H1 (cell line): Measurements from ENCODE around the gene PPP1CB.

ENCODE experiments used
- CHD7 ChIP-seq: fragments of 300-600 bp; sonication (generic); IDR thresholded peaks from 2 replicates; pipeline ENCODE4 v1.7.1; 2012; ENCODE audit warnings: low read length, moderate library complexity, mild to moderate bottlenecking, inconsistent platforms; ENCODE audit not compliant: insufficient replicate concordance
- CTCF ChIP-seq, 3 experiments: IDR thresholded peaks; 1 replicate in 2 of 3; 2 replicates in 1 of 3; pipeline versions ENCODE4 v1.5.1 to v1.6.1; 2011; ENCODE audit warnings: low read length in 3 of 3, mild to moderate bottlenecking in 3 of 3, inconsistent platforms in 2 of 3, low read depth in 1 of 3, moderate library complexity in 1 of 3; ENCODE audit not compliant: insufficient read depth in 1 of 3; ENCODE audit errors: control extremely low read depth in 1 of 3
- JUN ChIP-seq: IDR thresholded peaks from 2 replicates; pipeline ENCODE4 v1.6.1; 2011; ENCODE audit warnings: low read depth, mild to moderate bottlenecking, improper control_type of control experiment, low read length
- JUND ChIP-seq: IDR thresholded peaks from 2 replicates; pipeline ENCODE4 v1.6.1; 2011; ENCODE audit warnings: mild to moderate bottlenecking, improper control_type of control experiment, low read length
- POLR2AphosphoS5 ChIP-seq: IDR thresholded peaks from 2 replicates; pipeline ENCODE4 v1.6.1; 2011; ENCODE audit warnings: low read depth, low read length
- RAD21 ChIP-seq, 2 experiments: IDR thresholded peaks in 1 of 2; conservative IDR thresholded peaks in 1 of 2; 2 replicates each; pipeline ENCODE4 v1.6.1; 2011; ENCODE audit warnings: low read depth in 2 of 2, low read length in 2 of 2, improper control_type of control experiment in 1 of 2, inconsistent platforms in 1 of 2, mild to moderate bottlenecking in 1 of 2, moderate library complexity in 1 of 2
- TBP ChIP-seq: IDR thresholded peaks from 2 replicates; pipeline ENCODE4 v1.6.1; 2011; ENCODE audit warnings: low read depth, low read length, improper control_type of control experiment
- USF2 ChIP-seq: IDR thresholded peaks from 2 replicates; pipeline ENCODE4 v1.6.1; 2011; ENCODE audit warnings: low read length, improper control_type of control experiment
- TF ChIP-seq, protein P1 (sequence below): IDR thresholded peaks from 2 replicates; pipeline ENCODE4 v1.6.1; 2012; ENCODE audit warnings: low read length, inconsistent platforms

- TF ChIP-seq JUND = no peak
- no peak for TF ChIP-seq JUN
- TF ChIP-seq POLR2AphosphoS5 = no peak
- TF ChIP-seq CTCF (IDR thresholded peaks at IDR 0.05; ENCODE audit: control extremely low read depth in 1 of 3, insufficient read depth in 1 of 3, low read depth in 1 of 3, low read length in 3 of 3) = no peak
- TF ChIP-seq CHD7 = no peak
- TF ChIP-seq TBP = no peak
- no peak for TF ChIP-seq RAD21 (IDR thresholded peaks at IDR 0.05 in 1 of 2, conservative IDR thresholded peaks at IDR 0.05 in 1 of 2; ENCODE audit: low read depth in 2 of 2, low read length in 2 of 2)
- TF ChIP-seq, protein P1, sequence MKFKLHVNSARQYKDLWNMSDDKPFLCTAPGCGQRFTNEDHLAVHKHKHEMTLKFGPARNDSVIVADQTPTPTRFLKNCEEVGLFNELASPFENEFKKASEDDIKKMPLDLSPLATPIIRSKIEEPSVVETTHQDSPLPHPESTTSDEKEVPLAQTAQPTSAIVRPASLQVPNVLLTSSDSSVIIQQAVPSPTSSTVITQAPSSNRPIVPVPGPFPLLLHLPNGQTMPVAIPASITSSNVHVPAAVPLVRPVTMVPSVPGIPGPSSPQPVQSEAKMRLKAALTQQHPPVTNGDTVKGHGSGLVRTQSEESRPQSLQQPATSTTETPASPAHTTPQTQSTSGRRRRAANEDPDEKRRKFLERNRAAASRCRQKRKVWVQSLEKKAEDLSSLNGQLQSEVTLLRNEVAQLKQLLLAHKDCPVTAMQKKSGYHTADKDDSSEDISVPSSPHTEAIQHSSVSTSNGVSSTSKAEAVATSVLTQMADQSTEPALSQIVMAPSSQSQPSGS = no peak
- no peak for TF ChIP-seq USF2
Measured at GRCh38 chr2:28809927-28810326, 58.3 kb downstream of the PPP1CB start.
